Neural cell (in vitro differentiated cells): ENCODE data around the gene MEGF6. TPM values are rescaled to one million over a fixed set of nuclear protein-coding genes. Genes with fewer than 3 reads are reported as not detected.

ENCODE experiments used
- H2AFZ ChIP-seq: fragments of 200-600, 300-800 bp; sonication (generic), shearing (Covaris generic); 2 replicates; pipeline ENCODE4 v1.6.0; 2014; ENCODE audit warnings: low read depth, mild to moderate bottlenecking, antibody characterized with exemption, low read length, moderate library complexity
- H3F3A ChIP-seq: fragments of 200-600 bp; shearing (Covaris generic); 2 replicates; pipeline ENCODE4 v1.6.1; 2016; ENCODE audit warnings: mild to moderate bottlenecking, moderate library complexity, mixed read lengths, antibody characterized with exemption, low read length; ENCODE audit not compliant: insufficient read depth, poor library complexity, severe bottlenecking
- H3K27ac ChIP-seq: fragments of 200-600, 300-800 bp; sonication (generic), shearing (Covaris generic); 2 replicates; pipeline ENCODE4 v1.5.1; 2014; ENCODE audit warnings: mild to moderate bottlenecking, low read length, moderate library complexity
- H3K27me3 ChIP-seq: fragments of 300-800, 200-600 bp; sonication (generic), shearing (Covaris generic); 2 replicates; pipeline ENCODE4 v1.6.0; 2014; ENCODE audit warnings: mild to moderate bottlenecking, low read depth, low read length, moderate library complexity; ENCODE audit not compliant: insufficient read depth
- H3K36me3 ChIP-seq: fragments of 300-800, 200-600 bp; sonication (generic), shearing (Covaris generic); 2 replicates; pipeline ENCODE4 v1.5.1; 2014; ENCODE audit warnings: mild to moderate bottlenecking, antibody characterized with exemption, low read length, moderate library complexity; ENCODE audit not compliant: insufficient read depth
- H3K4me2 ChIP-seq: fragments of 300-800, 200-600 bp; sonication (generic), shearing (Covaris generic); 2 replicates; pipeline ENCODE4 v1.6.0; 2014; ENCODE audit warnings: mild to moderate bottlenecking, low read length
- H3K4me3 ChIP-seq: fragments of 300-800, 200-600 bp; sonication (generic), shearing (Covaris generic); 2 replicates; pipeline ENCODE4 v1.5.1; 2014; ENCODE audit warnings: mild to moderate bottlenecking, low read length, moderate library complexity
- H3K79me2 ChIP-seq: fragments of 200-600 bp; shearing (Covaris generic); replicated peaks from 2 replicates; pipeline ENCODE4 v1.6.0; 2014; ENCODE audit warnings: mild to moderate bottlenecking, low read length, moderate library complexity; ENCODE audit not compliant: insufficient read depth
- H3K9ac ChIP-seq: fragments of 300-800, 200-600 bp; sonication (generic), shearing (Covaris generic); 2 replicates; pipeline ENCODE4 v1.6.1; 2016; ENCODE audit warnings: mild to moderate bottlenecking, low read length, mixed read lengths
- H3K9me2 ChIP-seq: fragments of 200-600 bp; shearing (Covaris generic); 2 replicates; pipeline ENCODE4 v1.6.1; 2016; ENCODE audit warnings: mild to moderate bottlenecking, low read length, mixed read lengths; ENCODE audit not compliant: insufficient read depth
- H3K9me3 ChIP-seq: fragments of 200-600, 300-800 bp; sonication (generic), shearing (Covaris generic); 2 replicates; pipeline ENCODE4 v1.6.1; 2016; ENCODE audit warnings: mild to moderate bottlenecking, mixed run types, low read length, moderate library complexity, mixed read lengths
- H4K20me1 ChIP-seq: fragments of 200-600 bp; shearing (Covaris generic); 2 replicates; pipeline ENCODE4 v1.6.1; 2016; ENCODE audit warnings: mild to moderate bottlenecking, mixed run types; ENCODE audit not compliant: insufficient read depth
- CTCF ChIP-seq: fragments of 450-650 bp; IDR thresholded peaks from 2 replicates; pipeline ENCODE4 v1.5.1; 2014; ENCODE audit warnings: antibody characterized with exemption, mild to moderate bottlenecking, moderate library complexity; ENCODE audit not compliant: poor library complexity, severe bottlenecking
- EP300 ChIP-seq: fragments of 450-650 bp; conservative IDR thresholded peaks from 2 replicates; pipeline ENCODE4 v1.6.1; 2014; ENCODE audit warnings: antibody characterized with exemption, mild to moderate bottlenecking, moderate library complexity; ENCODE audit not compliant: poor library complexity, severe bottlenecking
- EZH2 ChIP-seq: fragments of 200-600, 300-800 bp; shearing (Covaris generic), sonication (generic); IDR thresholded peaks from 2 replicates; pipeline ENCODE4 v1.6.1; 2014; ENCODE audit warnings: antibody characterized with exemption, low read length, borderline replicate concordance, mild to moderate bottlenecking; ENCODE audit not compliant: insufficient read depth, poor library complexity, severe bottlenecking
- MXI1 ChIP-seq: fragments of 450-650 bp; conservative IDR thresholded peaks from 2 replicates; pipeline ENCODE4 v1.6.1; 2014; ENCODE audit warnings: antibody characterized with exemption, mild to moderate bottlenecking; ENCODE audit not compliant: poor library complexity, severe bottlenecking
- POLR2AphosphoS5 ChIP-seq: IDR thresholded peaks from 2 replicates; pipeline ENCODE4 v1.6.1; 2012
- RAD21 ChIP-seq: fragments of 450-650 bp; conservative IDR thresholded peaks from 2 replicates; pipeline ENCODE4 v1.6.1; 2014; ENCODE audit warnings: antibody characterized with exemption, mild to moderate bottlenecking, moderate library complexity
- REST ChIP-seq: IDR thresholded peaks from 2 replicates; pipeline ENCODE4 v1.6.1; 2012; ENCODE audit warnings: borderline replicate concordance
- SMC3 ChIP-seq: fragments of 450-650 bp; conservative IDR thresholded peaks from 2 replicates; pipeline ENCODE4 v1.6.1; 2014; ENCODE audit warnings: antibody characterized with exemption, mild to moderate bottlenecking, moderate library complexity; ENCODE audit not compliant: poor library complexity
- TAF1 ChIP-seq: IDR thresholded peaks from 2 replicates; pipeline ENCODE4 v1.6.1; 2012; ENCODE audit warnings: low read depth
- polyA plus RNA-seq: library from polyadenylated mRNA; depleted of rRNA; stranded (reverse); fragments of >200 nt; gene quantifications from 2 replicates; pipeline ENCODE4 v1.2.3, GENCODE V29; 2014

MEGF6 gene
- polyA plus RNA-seq, 1 donor from 2014 or later = 6.0 TPM

GRCh38 chr1:3602375-3602774 is 8.9 kb downstream of the MEGF6 start:
- no peak overlapping the region for H3K4me3 ChIP-seq
- no peaks in the 10 kb centered on the region for H3K9me2 ChIP-seq
- H3K4me2 ChIP-seq = no peak overlapping the region
- no peak overlapping the region for H3K27ac ChIP-seq
- TF ChIP-seq REST = no peak
- no peak for TF ChIP-seq MXI1
- TF ChIP-seq CTCF = no peak
- no peak for TF ChIP-seq RAD21
- TF ChIP-seq TAF1 = no peak
- no peak for TF ChIP-seq EP300
- no peak for TF ChIP-seq SMC3
- no peak for TF ChIP-seq EZH2
- no peak for TF ChIP-seq POLR2AphosphoS5
- no peaks in the 10 kb centered on the region for H4K20me1 ChIP-seq
- no peak overlapping the region for H2AFZ ChIP-seq
- no peaks in the 10 kb centered on the region for H3F3A ChIP-seq
- H3K9ac ChIP-seq = no peak overlapping the region
- H3K36me3 ChIP-seq = no peaks in the 10 kb centered on the region
- H3K27me3 ChIP-seq = no peaks in the 10 kb centered on the region
- H3K79me2 ChIP-seq = no peaks in the 10 kb centered on the region
- no peaks in the 10 kb centered on the region for H3K9me3 ChIP-seq

- Histone ChIP-seq H3K36me3 (no peaks in the 10 kb centered on the region), H3K9ac (no peak overlapping the region), H3K9me2 (no peaks in the 10 kb centered on the region), H4K20me1 (no peaks in the 10 kb centered on the region), H3K27me3 (no peaks in the 10 kb centered on the region), H3K79me2 (no peaks in the 10 kb centered on the region), H3F3A (no peaks in the 10 kb centered on the region), H3K27ac (no peak overlapping the region), H2AFZ (no peak overlapping the region), H3K4me2 (no peak overlapping the region), H3K9me3 (no peaks in the 10 kb centered on the region), H3K4me3 (no peak overlapping the region)
- no peak for TF ChIP-seq CTCF
- no peak for TF ChIP-seq REST
- no peak for TF ChIP-seq MXI1
- TF ChIP-seq TAF1 = no peak
These were observed 9.6 kb downstream of the MEGF6 start for GRCh38 chr1:3601743-3602142.
